HG03159 (cell line): ENCODE measurements around the gene OPTN.
"Not testable (repeated sequence)": the region's sequence is repeated elsewhere in the genome, so short reads cannot be mapped to it uniquely, and the experiment has no call there.

Experiments
- ATAC-seq: cut with Tn5 transposase; IDR thresholded peaks from one replicate; pipeline ENCODE4 v1.9.1; 2021; ENCODE audit warnings: mild to moderate bottlenecking, moderate library complexity; ENCODE audit not compliant: unreplicated experiment

Gene OPTN

DNA sequence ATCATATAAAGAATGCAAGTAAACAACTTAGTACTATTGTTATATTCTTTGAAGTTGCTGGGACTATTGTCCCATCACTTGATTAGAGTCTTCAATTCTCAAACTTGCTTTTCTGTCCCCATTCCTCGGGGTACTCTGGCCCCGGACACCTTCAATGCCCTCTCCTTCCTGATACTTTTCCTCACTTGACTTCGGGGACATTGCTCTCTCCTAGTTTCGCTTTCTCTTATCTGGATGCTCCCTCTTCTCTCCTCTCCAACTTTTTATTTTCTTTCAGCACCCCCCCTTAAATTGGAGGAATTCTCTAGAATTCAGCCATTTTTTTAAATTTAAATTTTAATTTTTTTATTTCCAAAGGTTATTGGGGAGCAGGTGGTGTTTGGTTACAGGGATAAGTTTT is 10.6 kb upstream of the OPTN start:
- ATAC-seq: no peak

DNA sequence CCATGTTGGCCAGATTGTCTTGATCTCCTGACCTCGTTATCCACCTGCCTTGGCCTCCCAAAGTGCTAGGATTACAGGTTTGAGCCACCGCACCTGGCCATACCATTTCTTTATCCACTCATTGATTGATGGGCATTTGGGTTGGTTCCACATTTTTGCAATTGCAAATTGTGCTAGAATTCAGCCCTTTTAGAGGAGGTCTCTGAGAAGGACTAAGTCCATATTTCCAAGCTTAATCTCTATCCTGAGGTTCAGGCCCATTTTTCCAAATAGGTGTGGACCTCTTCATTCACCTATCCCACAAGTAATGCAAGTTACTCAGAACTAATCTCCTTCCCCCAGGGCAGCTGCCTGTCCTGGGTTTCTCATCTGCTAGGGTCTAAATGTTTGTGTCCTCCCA is 9.7 kb upstream of the OPTN start:
- ATAC-seq: no peak

DNA sequence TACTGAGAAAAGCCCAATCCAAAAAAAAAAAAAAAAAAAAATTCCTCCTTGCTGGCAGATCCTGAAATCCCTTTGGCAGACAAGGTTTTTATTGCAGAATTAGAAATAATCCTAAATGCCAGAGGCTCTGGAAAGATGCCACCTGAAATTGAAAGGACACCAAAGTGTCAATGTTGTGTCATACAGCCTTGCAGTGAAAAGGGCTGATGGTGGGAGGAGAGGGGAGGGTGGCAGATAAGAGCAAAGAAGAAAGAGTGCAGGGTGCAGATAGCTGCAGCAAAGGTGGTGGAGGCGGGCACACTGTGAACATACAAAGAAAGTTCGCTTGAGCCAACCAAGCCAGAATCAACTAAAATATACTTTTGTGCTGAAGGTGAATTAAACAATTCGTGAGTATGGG is 8.2 kb upstream of the OPTN start:
- ATAC-seq: no peak

GRCh38 chr10:13092291-13093102 is 7.5 kb upstream of the OPTN start:
- no peak for ATAC-seq

- not testable (repeated sequence) for ATAC-seq
Observed at GRCh38 chr10:13094082-13094481, 5.9 kb upstream of the OPTN start.

DNA sequence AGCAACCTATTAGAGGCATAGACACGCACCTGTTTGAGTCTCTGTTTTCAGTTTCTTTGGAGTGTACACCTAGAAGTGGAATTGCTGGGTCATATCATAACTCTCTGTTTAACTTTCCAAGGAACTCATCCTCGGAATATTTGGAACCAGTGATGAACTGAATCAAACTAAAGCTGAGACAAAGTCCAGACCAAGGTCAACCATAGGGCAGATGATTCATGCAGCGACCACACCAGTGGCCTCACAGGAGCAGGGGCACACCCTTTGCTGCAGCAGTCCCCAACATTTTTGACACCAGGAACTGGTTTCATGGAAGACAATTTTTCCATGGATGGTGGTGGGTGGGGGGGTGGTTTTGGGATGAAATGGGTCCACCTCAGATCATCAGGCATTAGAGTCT is 4.9 kb upstream of the OPTN start:
- no peak for ATAC-seq

DNA sequence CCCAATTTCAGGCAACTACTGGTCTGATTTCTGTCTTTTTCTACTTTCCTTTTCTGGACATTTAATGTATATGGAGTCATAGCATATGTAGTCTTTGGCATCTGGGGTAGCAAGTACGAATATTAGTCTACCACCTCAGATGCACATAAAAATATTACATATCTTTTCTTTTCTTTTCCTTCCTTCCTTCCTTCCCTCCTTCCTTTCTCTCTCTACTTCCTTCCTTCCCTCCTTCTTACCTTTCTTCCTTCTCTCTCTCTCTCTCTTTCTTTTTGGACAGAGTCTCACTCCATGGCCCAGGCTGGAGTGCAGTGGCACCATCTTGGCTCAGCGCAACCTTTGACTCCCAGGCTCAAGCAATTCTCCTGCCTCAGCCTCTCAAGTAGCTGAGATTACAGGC is 4.0 kb upstream of the OPTN start:
- ATAC-seq: no peak

DNA sequence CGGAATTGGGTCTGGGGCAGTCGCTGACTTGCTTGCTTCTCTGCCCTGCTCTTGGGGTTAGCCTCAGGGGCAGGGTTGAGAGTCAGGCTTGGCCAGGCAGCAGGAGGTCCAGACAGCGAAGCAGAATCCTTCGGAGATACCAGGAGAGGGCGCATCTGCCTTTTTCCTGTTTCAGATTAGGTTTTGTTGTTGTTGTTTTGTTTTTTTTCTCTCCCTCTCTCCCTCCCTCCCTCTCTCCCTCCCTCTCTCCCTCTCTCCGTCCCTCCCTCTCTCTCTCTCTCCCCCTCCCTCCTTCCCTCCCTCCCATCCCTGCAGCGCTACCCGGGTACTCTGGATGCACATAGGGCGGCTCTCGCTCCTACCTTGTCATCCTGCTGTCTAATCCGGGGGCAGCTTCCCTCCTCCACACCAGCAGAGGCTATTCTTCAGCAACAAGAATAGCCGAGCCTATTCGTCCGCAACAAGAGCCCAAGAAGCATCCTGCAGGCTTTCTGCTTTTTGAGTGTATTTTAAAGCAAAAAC is 758 bp upstream of the OPTN start:
- peak; percentile 26 for ATAC-seq

GRCh38 chr10:13100349-13101294 is 659 bp downstream of the OPTN start:
- ATAC-seq: peak; percentile 37

DNA sequence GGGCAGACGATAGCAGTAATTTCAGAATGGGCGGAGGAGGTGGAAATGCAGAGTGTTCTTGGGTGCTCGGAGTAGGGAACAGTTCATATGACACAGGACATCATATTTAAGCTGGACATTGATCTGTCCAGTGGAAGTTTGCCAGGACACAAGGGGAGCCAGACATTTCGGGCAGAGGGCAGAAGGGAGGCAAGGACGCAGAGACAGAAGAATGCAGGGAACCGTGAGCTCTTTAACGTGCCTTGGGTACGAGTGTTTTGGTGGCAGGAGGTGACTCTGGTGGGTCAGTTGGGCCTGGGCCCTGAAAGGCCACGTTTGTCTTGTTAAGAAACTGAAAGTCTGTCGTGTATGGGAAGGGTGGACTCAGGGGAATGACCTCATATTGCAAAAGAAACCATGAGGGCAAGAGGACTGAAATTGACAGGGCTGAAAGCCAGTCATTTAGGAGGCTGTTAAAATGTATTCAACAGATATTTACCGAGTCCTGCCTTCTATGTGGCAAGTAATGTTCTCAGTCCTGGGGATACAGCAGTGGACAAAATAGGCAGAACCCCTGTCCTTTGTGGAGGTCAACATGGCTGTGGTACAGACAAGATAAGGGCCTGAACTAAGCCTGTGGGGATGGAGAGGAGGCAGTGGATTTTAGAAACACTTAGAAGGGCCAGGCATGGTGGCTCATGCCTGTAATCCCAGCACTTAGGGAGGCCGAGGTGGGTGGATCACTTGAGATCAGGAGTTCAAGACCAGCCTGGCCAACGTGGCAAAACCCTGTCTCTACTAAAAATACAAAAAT is 2.2 kb downstream of the OPTN start:
- no peak for ATAC-seq

DNA sequence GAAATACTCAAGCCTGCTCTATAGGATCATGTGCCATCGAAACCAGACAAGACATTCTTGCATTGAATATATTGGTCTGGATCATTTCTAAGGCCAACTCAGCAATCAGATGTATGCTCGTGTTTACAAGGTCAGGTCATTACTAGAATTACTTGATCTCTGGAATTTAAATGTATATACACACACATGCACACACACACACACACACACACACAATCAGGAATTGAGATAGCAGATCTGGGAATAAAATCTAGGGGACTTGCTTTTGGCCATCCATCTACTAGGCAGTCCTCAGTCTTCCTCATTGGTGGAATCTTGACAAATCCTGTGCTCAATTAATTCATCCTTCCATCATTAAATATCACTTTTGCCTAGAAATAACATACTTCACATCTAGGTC is 3.6 kb downstream of the OPTN start:
- no peak for ATAC-seq

DNA sequence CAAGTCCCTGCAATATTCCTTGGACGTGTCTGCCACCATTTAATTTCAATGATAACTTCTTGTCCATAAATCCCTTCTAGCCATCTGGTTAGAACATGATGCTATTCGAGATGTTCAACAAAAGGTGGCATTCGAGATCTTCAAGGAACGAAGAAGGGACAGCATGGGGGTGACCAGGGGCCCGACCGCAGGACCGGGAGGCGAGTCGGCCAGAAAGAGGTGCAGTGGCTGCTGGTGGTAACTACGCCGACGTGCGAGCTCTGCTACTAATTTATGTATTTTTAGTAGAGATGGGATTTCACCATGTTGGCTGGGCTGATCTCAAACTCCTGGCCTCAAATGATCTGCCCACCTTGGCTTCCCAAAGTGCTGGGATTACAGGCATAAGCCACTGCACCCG is 4.7 kb downstream of the OPTN start:
- no peak for ATAC-seq

DNA sequence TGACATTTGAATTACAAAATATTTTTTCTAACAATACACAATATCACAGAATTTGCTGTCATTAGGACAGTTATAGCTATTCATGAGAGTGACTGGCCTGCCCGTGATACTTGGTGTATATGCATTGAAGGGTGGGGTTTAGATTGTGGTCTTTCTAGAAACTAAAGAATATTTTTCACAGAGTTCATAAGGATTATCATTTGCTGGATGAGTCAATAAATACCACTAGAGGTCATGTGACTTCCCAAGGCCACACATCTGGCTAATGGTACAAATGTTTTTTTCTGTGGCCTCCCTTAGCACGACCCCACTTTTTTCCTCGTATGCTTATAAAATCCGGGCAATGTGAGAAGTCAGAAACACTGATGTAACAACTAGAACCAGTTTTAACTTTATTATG is 5.2 kb downstream of the OPTN start:
- no peak for ATAC-seq

GRCh38 chr10:13106387-13107045 is 6.6 kb downstream of the OPTN start:
- ATAC-seq: no peak

DNA sequence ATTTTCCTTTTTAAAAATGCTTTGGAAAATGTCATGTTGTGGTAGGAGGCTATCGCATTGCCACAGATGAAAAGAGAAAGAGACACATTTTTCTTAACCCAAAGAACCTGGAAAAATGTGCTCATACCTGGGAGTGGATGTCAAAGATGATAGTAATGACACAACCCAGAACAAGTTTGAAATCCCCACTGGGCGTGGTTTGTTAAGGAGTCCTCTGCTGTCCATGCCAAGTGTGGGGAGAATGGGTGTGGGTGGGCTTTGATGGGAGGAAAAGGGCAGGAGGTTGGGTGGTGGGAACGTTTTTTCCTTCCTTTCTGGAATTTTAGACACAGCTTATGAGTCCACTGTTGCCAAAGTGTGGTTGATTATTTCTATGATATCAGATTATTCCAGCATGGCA is 10.9 kb downstream of the OPTN start:
- ATAC-seq: no peak

DNA sequence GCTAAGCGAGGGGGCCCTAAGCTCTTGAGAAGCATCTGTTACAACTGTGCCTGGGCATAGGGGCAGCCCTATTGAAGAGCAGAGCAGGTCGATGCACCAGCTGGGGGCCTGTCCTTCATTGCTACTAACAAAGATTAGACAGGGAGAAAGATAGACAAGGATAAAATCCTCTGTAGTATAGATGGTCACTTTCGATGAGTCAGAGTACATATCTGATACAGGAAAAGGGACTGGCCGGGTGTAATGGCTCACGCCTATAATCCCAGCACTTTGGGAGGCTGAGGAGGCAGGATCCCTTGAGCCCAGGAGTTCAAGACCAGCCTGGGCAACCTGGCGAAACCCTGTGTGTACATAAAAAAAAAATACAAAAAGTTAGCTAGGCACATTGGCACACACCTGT is 13.6 kb downstream of the OPTN start:
- no peak for ATAC-seq

DNA sequence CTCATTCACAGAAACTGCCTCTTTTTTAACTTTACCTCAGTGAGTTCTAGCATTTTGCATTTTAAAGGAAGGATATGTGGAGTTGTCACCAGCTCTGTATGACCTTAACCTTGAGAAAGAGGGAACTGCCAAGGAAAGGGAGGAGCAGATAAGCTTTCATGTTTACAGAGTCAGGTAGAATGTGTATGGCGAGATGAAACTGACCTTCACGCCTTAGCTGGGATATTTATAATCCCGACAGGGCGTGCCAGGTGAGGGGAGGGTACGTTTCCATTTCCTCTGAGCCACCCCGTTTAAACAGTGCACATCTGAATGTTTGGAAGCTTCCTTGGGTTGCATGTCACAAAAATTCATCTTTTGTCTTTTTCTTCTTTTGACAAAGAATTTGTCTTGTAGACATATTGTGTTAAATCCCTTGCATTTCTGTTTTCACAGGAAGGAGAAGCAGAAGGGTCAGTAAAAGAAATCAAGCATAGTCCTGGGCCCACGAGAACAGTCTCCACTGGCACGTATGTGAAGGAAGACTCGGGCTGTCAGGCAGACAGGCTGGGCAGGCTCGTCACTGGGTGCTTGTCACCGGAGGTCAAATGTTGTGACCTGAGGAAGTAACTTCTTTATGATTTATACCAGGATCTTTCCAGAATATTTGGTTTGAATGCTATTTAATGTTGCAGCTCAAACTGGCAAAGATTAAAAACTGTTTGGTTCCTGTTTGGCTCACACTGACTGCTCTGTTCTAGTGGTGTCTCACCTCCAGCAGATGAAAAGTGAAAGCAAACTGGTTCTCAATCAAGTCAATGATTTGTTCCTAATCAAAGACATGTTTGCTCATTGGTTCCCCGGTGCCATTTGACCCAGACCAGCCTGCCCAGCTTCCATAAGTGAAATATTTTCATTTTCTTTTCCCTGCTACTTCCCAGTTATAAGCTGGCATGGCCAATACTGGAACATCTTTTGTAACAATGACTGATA is 16.2 kb downstream of the OPTN start:
- no peak for ATAC-seq

GRCh38 chr10:13117841-13118783 is 18.1 kb downstream of the OPTN start:
- ATAC-seq: no peak
